Fibroblast of lung (primary cell): ENCODE results near the gene GLIS1.

Experiments used
- EZH2 ChIP-seq: IDR thresholded peaks from 2 replicates; pipeline ENCODE4 v1.5.1; 2012; ENCODE audit warnings: low read length, control low read depth, mild to moderate bottlenecking; ENCODE audit errors: missing control alignments
- TF ChIP-seq, protein P1 (sequence below), 2 donors: IDR thresholded peaks in 1 of 2; conservative IDR thresholded peaks in 1 of 2; 1 replicate in 1 of 2; 2 replicates in 1 of 2; pipeline ENCODE4 v1.5.1; 2011 to 2012; ENCODE audit warnings: low read length in 2 of 2, control low read depth in 1 of 2, inconsistent platforms in 1 of 2, low read depth in 1 of 2, mild to moderate bottlenecking in 1 of 2

DNA sequence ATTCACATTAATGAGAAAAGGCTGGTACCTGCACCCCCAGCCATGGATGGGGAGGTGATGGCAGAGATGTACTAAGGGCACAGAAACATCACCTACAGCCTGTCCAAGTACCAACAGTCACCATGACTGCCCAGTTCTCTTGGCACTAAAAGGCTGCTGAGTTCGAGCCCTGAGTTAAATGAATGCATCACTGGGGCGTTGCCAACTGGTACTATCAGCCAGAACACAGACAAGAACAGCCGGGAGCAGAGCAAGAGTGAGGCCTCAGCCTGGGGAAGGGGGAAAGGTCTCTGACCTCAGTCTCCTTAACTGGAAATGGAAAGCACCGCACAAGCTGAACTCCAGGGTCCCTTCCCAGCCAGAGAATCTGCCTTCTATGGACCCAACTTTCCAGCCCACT is 60.5 kb downstream of the GLIS1 start:
- TF ChIP-seq, protein P1, sequence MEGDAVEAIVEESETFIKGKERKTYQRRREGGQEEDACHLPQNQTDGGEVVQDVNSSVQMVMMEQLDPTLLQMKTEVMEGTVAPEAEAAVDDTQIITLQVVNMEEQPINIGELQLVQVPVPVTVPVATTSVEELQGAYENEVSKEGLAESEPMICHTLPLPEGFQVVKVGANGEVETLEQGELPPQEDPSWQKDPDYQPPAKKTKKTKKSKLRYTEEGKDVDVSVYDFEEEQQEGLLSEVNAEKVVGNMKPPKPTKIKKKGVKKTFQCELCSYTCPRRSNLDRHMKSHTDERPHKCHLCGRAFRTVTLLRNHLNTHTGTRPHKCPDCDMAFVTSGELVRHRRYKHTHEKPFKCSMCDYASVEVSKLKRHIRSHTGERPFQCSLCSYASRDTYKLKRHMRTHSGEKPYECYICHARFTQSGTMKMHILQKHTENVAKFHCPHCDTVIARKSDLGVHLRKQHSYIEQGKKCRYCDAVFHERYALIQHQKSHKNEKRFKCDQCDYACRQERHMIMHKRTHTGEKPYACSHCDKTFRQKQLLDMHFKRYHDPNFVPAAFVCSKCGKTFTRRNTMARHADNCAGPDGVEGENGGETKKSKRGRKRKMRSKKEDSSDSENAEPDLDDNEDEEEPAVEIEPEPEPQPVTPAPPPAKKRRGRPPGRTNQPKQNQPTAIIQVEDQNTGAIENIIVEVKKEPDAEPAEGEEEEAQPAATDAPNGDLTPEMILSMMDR (conservative IDR thresholded peaks at IDR 0.05 in 1 of 2, IDR thresholded peaks at IDR 0.05 in 1 of 2; ENCODE audit: low read depth in 1 of 2, low read length in 2 of 2): no peak
- no peak for TF ChIP-seq EZH2
